Measurements from ENCODE around the gene RAPGEF6.
A peak's percentile ranks its signal among the peaks of the same experiment; 100 is the strongest.
"Not testable (repeated sequence)": the region's sequence is repeated elsewhere in the genome, so short reads cannot be mapped to it uniquely, and the experiment has no call there.

Gene RAPGEF6

DNA sequence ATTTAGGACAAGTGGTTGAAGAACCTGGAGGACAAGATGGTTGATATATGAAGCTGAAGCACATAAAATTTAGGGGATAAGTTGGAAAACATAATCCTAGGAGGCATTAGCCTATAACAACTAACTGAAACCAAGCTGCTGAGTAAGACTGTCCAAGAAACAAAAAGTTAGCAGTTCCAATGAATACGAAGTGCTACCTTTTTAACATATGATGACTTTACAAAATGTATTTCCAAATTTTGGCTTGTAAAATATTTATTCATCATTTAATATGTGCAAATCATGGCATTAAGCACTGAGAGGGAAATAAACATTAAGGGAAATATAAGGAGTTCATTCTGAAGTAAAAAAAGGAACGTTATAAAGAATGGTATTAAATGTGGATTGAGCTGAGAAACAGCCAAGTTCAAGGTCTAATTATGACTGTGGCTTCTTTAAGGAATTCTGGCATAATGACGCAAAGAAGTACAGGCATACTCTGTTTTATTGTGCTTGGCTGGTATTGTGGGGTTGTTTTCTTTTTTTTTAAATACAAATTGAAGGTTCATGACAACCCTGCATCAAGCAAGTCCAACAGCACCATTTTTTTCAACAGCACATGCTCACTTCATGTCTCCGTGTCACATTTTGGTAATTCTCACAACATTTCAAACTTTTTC lies 7.7 kb downstream of the RAPGEF6 start:
- Histone ChIP-seq H3K27ac (peak overlapping the region; percentile 54), H3K9me3 (ENCODE audit: low read depth, low read length) (no peaks in the 10 kb centered on the region), H3K4me3 (no peak overlapping the region), H3K36me3 (ENCODE audit: insufficient read depth, low read length) (peaks cover 12% of the 10 kb centered on the region; the same call in 1 of the 2 replicates), H3K9ac (ENCODE audit: insufficient read length) (no peak overlapping the region)
- no peak for DNase-seq (ENCODE audit: low read depth, low spot score)
- TF ChIP-seq FOXP2 (optimal IDR thresholded peaks at IDR 0.05; ENCODE audit: control extremely low read depth, extremely low read length, insufficient read depth) (no peak), EZH2 (IDR thresholded peaks at IDR 0.05) (no peak), POLR2AphosphoS5 (IDR thresholded peaks at IDR 0.05; ENCODE audit: borderline replicate concordance, low read depth, low read length) (no peak)

DNA sequence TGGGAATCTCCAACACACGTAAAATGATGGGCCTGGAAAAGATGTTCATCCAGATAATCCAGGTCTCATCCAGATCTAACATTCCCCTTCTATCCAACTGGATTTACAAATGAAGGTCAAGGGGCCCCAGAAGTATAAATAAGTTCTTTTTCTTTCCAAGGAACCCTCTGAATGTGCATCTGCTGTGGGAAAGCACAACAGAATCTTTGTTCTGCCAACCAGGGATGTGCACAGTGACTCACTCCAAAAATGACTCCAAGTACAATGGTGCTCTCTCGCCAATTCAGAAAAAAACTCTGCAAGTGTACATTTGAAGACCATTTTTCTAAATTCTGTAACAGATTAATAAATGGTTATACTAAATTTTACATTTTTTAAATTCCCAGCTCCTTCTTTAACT lies 12.4 kb downstream of the RAPGEF6 start:
- H3K36me3 ChIP-seq (ENCODE audit: insufficient read depth, low read length), result peaks cover 16% of the 10 kb centered on the region; the same call in 1 of the 2 replicates
- H3K9me3 ChIP-seq (ENCODE audit: low read depth, low read length), result no peaks in the 10 kb centered on the region
- no peak overlapping the region for H3K9ac ChIP-seq (ENCODE audit: insufficient read length)
- H3K27ac ChIP-seq, result no peak overlapping the region
- TF ChIP-seq POLR2AphosphoS5 (IDR thresholded peaks at IDR 0.05; ENCODE audit: borderline replicate concordance, low read depth, low read length), result no peak
- TF ChIP-seq EZH2 (IDR thresholded peaks at IDR 0.05), result no peak
- no peak for TF ChIP-seq FOXP2 (optimal IDR thresholded peaks at IDR 0.05; ENCODE audit: control extremely low read depth, extremely low read length, insufficient read depth)
- no peak for DNase-seq (ENCODE audit: low read depth, low spot score)
- H3K4me3 ChIP-seq, result no peak overlapping the region

DNA sequence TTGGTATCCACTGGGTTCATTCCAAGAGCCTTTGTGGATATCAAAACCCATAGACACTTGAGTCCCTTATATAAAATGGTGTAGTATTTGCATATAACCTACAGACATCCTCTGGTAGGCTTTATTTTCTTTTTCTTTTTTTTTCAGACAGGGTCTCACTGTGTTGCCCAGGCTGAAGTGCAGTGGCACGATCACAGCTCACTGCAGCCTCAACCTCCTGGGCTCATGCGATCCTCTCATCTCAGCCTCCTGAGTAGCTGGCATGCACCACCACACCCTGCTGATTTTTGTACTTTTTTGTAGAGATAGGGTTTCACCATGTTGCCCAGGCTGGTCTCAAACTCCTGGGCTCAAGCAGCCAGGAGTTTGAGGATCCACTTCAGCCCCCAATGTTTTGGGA lies 13.9 kb downstream of the RAPGEF6 start:
- not testable (repeated sequence) for H3K27ac ChIP-seq; H3K9me3 ChIP-seq (ENCODE audit: low read depth, low read length); H3K4me3 ChIP-seq; H3K9ac ChIP-seq (ENCODE audit: insufficient read length); DNase-seq (ENCODE audit: low read depth, low spot score)
- H3K36me3 ChIP-seq (ENCODE audit: insufficient read depth, low read length), result peaks cover 16% of the 10 kb centered on the region; the same call in 1 of the 2 replicates

DNA sequence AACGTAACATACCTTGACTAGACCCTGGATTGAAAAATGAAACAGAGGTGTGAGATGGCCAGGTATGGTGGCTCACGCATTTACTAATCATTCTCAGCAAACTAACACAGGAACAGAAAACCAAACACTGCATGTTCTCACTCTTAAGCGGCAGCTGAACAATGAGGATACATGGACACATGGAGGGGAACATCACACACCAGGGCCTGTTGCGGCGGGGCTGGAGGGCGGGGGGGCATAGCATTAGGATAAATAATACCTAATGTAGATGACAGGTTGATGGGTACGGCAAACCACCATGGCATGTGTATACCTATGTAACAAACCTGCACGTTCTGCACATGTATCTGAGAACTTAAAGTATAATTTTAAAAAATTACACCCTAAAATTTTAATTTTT lies 15.9 kb downstream of the RAPGEF6 start:
- H3K27ac ChIP-seq, result no peak overlapping the region
- H3K9ac ChIP-seq (ENCODE audit: insufficient read length), result no peak overlapping the region
- no peak for DNase-seq (ENCODE audit: low read depth, low spot score)
- TF ChIP-seq POLR2AphosphoS5 (IDR thresholded peaks at IDR 0.05; ENCODE audit: borderline replicate concordance, low read depth, low read length) (no peak), EZH2 (IDR thresholded peaks at IDR 0.05) (no peak), FOXP2 (optimal IDR thresholded peaks at IDR 0.05; ENCODE audit: control extremely low read depth, extremely low read length, insufficient read depth) (no peak)
- no peaks in the 10 kb centered on the region for H3K9me3 ChIP-seq (ENCODE audit: low read depth, low read length)
- H3K36me3 ChIP-seq (ENCODE audit: insufficient read depth, low read length), result peaks cover 12% of the 10 kb centered on the region; the same call in 1 of the 2 replicates
- no peak overlapping the region for H3K4me3 ChIP-seq

DNA sequence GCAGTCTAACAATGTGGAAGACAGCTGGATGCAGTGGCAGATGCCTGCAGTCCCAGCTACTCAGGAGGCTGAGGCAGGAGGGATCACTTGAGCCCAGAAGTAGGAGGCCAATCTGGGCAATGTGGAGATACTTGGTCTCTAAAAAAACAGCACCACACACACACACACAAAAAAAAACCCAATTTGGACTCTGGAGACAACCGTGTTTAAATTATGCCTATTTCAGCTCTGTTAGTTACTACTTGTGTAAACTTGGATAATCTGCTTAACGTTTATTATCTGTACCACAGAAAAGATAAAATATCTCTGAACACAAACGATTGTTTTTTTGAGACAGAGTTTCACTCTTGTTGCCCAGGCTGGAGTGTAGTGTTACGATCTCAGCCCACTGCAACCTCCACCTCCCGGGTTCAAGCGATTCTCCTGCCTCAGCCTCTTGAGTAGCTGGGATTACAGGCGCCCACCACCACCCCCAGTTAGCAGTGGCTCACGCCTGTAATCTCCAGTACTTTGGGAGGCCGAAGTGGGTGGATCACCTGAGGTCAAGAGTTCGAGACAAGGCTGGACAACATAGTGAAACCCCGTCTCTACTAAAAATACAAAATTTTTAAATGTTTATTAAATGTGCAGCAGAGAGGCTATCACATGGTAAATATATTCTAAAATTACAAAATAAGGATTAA lies 17.7 kb downstream of the RAPGEF6 start:
- no peak overlapping the region for H3K27ac ChIP-seq

GRCh38 chr5:131615957-131616356 lies 19.1 kb downstream of the RAPGEF6 start:
- DNase-seq (ENCODE audit: low read depth, low spot score), result no peak
- H3K27ac ChIP-seq, result no peak overlapping the region
- TF ChIP-seq FOXP2 (optimal IDR thresholded peaks at IDR 0.05; ENCODE audit: control extremely low read depth, extremely low read length, insufficient read depth) (no peak), EZH2 (IDR thresholded peaks at IDR 0.05) (no peak), POLR2AphosphoS5 (IDR thresholded peaks at IDR 0.05; ENCODE audit: borderline replicate concordance, low read depth, low read length) (no peak)
- no peaks in the 10 kb centered on the region; the same call in 1 of the 2 replicates for H3K36me3 ChIP-seq (ENCODE audit: insufficient read depth, low read length)
- H3K4me3 ChIP-seq, result no peak overlapping the region
- H3K9ac ChIP-seq (ENCODE audit: insufficient read length), result no peak overlapping the region
- H3K9me3 ChIP-seq (ENCODE audit: low read depth, low read length), result no peaks in the 10 kb centered on the region

More for the DNA sequence above, 17.7 kb downstream of the RAPGEF6 start:
- no peaks in the 10 kb centered on the region for H3K9me3 ChIP-seq (ENCODE audit: low read depth, low read length)
- DNase-seq (ENCODE audit: low read depth, low spot score), result no peak
- no peak for TF ChIP-seq FOXP2 (optimal IDR thresholded peaks at IDR 0.05; ENCODE audit: control extremely low read depth, extremely low read length, insufficient read depth)
- TF ChIP-seq EZH2 (IDR thresholded peaks at IDR 0.05), result no peak
- TF ChIP-seq POLR2AphosphoS5 (IDR thresholded peaks at IDR 0.05; ENCODE audit: borderline replicate concordance, low read depth, low read length), result no peak
- H3K9ac ChIP-seq (ENCODE audit: insufficient read length), result no peak overlapping the region
- no peak overlapping the region for H3K4me3 ChIP-seq
- H3K36me3 ChIP-seq (ENCODE audit: insufficient read depth, low read length), result peaks cover 3% of the 10 kb centered on the region; the same call in 1 of the 2 replicates

DNA sequence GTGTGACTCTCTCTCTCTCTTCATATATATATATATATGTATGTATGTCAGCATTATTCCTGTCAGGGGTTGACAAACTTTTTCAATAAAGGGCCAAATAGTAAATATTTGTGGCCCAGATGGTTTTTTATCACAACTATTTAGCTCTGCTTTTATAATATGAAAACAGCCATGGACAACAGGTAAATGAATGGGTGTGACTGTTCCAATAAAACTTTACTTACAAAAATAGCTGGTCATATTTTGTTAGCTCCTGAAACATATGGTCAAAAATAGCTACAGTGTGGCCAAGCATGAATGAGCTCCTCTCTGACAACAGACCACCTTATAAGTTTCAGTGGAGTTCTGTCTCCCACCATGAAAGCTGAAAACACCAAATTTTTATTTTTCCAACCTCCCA lies 21.6 kb downstream of the RAPGEF6 start:
- H3K9ac ChIP-seq (ENCODE audit: insufficient read length), result no peak overlapping the region
- no peaks in the 10 kb centered on the region; the same call in 1 of the 2 replicates for H3K36me3 ChIP-seq (ENCODE audit: insufficient read depth, low read length)
- no peak overlapping the region for H3K27ac ChIP-seq
- no peak overlapping the region for H3K4me3 ChIP-seq
- no peak for DNase-seq (ENCODE audit: low read depth, low spot score)
- no peaks in the 10 kb centered on the region for H3K9me3 ChIP-seq (ENCODE audit: low read depth, low read length)
- TF ChIP-seq FOXP2 (optimal IDR thresholded peaks at IDR 0.05; ENCODE audit: control extremely low read depth, extremely low read length, insufficient read depth) (no peak), EZH2 (IDR thresholded peaks at IDR 0.05) (no peak), POLR2AphosphoS5 (IDR thresholded peaks at IDR 0.05; ENCODE audit: borderline replicate concordance, low read depth, low read length) (no peak)

- Histone ChIP-seq H3K9ac (ENCODE audit: insufficient read length) (no peak overlapping the region), H3K27ac (no peak overlapping the region), H3K4me3 (no peak overlapping the region), H3K36me3 (ENCODE audit: insufficient read depth, low read length) (no peaks in the 10 kb centered on the region; the same call in 1 of the 2 replicates), H3K9me3 (ENCODE audit: low read depth, low read length) (no peaks in the 10 kb centered on the region)
- DNase-seq (ENCODE audit: low read depth, low spot score), result no peak
- TF ChIP-seq FOXP2 (optimal IDR thresholded peaks at IDR 0.05; ENCODE audit: control extremely low read depth, extremely low read length, insufficient read depth) (no peak), EZH2 (IDR thresholded peaks at IDR 0.05) (no peak), POLR2AphosphoS5 (IDR thresholded peaks at IDR 0.05; ENCODE audit: borderline replicate concordance, low read depth, low read length) (no peak)
Measured at GRCh38 chr5:131611064-131611381, 24.0 kb downstream of the RAPGEF6 start.

Measured in SK-N-MC (cell line).